ENCODE data around the gene WDR4.
A peak's percentile ranks its signal among the peaks of the same experiment; 100 is the strongest.
"Not testable (repeated sequence)": the region's sequence is repeated elsewhere in the genome, so short reads cannot be mapped to it uniquely, and the experiment has no call there.

WDR4 gene

GRCh38 chr21:42837421-42838211 is 41.7 kb downstream of the WDR4 start:
- DNase-seq, result no peak

GRCh38 chr21:42836767-42837301 is 42.5 kb downstream of the WDR4 start:
- DNase-seq, result no peak

- no peak for DNase-seq
Measured at GRCh38 chr21:42836402-42836666, 43.0 kb downstream of the WDR4 start.

- DNase-seq, result no peak
Measured at GRCh38 chr21:42835611-42836401, 43.5 kb downstream of the WDR4 start.

GRCh38 chr21:42835211-42835610 is 44.1 kb downstream of the WDR4 start:
- DNase-seq, result no peak

GRCh38 chr21:42834726-42835191 is 44.6 kb downstream of the WDR4 start:
- DNase-seq, result no peak

GRCh38 chr21:42833859-42834725 is 45.2 kb downstream of the WDR4 start:
- no peak for DNase-seq

- DNase-seq, result peak; percentile 56
Measured at GRCh38 chr21:42833439-42833815, 45.9 kb downstream of the WDR4 start.

GRCh38 chr21:42832321-42832630 is 47.1 kb downstream of the WDR4 start:
- not testable (repeated sequence) for DNase-seq

- DNase-seq, result peak; percentile 6
Measured at GRCh38 chr21:42830456-42831455, 48.6 kb downstream of the WDR4 start.

- DNase-seq, result no peak
Measured at GRCh38 chr21:42829954-42830353, 49.4 kb downstream of the WDR4 start.

- DNase-seq, result no peak
Measured at GRCh38 chr21:42829417-42829816, 49.9 kb downstream of the WDR4 start.

GRCh38 chr21:42827588-42827987 is 51.8 kb downstream of the WDR4 start:
- no peak for DNase-seq

- no peak for DNase-seq
Measured at GRCh38 chr21:42820616-42821465, 58.5 kb downstream of the WDR4 start.

- no peak for DNase-seq
Measured at GRCh38 chr21:42819861-42820615, 59.3 kb downstream of the WDR4 start.

GRCh38 chr21:42818328-42818749 is 61.0 kb downstream of the WDR4 start:
- peak; percentile 72 for DNase-seq

- no peak for DNase-seq
Measured at GRCh38 chr21:42815217-42815616, 64.1 kb downstream of the WDR4 start.

GRCh38 chr21:42812528-42813241 is 66.7 kb downstream of the WDR4 start:
- not testable (repeated sequence) for DNase-seq

- DNase-seq, result no peak
Measured at GRCh38 chr21:42811960-42812359, 67.4 kb downstream of the WDR4 start.

All from CD4-positive, alpha-beta T cell treated with Interleukin-17A for 1 hour (primary cell).